Progenitor cell of endocrine pancreas (in vitro differentiated cells): ENCODE data around the gene SLC16A6. TPM values are rescaled to one million over a fixed set of nuclear protein-coding genes. Genes with fewer than 3 reads are reported as not detected.

ENCODE experiments used
- DNase-seq: peaks from one replicate; pipeline ENCODE4 v3.0.0; 2021; ENCODE audit warnings: low spot score; ENCODE audit not compliant: unreplicated experiment
- H3K27ac Mint-ChIP-seq: 2 replicates; pipeline ENCODE4 v1.8.0; 2021; ENCODE audit warnings: mild to moderate bottlenecking, moderate library complexity, mixed read lengths
- H3K27me3 Mint-ChIP-seq: 2 replicates; pipeline ENCODE4 v1.8.0; 2021; ENCODE audit warnings: mixed read lengths
- H3K36me3 Mint-ChIP-seq: 2 replicates; pipeline ENCODE4 v1.8.0; 2022; ENCODE audit warnings: mixed read lengths; ENCODE audit not compliant: insufficient read depth
- H3K4me1 Mint-ChIP-seq: 2 replicates; pipeline ENCODE4 v1.8.0; 2021; ENCODE audit warnings: low read depth, mixed read lengths
- H3K4me3 Mint-ChIP-seq: 2 replicates; pipeline ENCODE4 v1.8.0; 2021; ENCODE audit warnings: low read depth, mild to moderate bottlenecking, moderate library complexity, mixed read lengths
- H3K9me3 Mint-ChIP-seq: 2 replicates; pipeline ENCODE4 v1.8.0; 2021; ENCODE audit warnings: low read depth, mixed read lengths
- total RNA-seq: library from RNA; stranded (reverse); gene quantifications from 2 replicates; pipeline ENCODE4 v1.2.1, GENCODE V29; 2021
- TF ChIP-seq, protein P1 (sequence below): fragments of 200-600 bp; sonication (generic); IDR thresholded peaks from one replicate; pipeline ENCODE4 v1.5.0; 2021; ENCODE audit warnings: antibody characterized with exemption, mild to moderate bottlenecking; ENCODE audit not compliant: unreplicated experiment

SLC16A6 gene
- total RNA-seq, 1 donor from 2014 or later, result 0.12 TPM

DNA sequence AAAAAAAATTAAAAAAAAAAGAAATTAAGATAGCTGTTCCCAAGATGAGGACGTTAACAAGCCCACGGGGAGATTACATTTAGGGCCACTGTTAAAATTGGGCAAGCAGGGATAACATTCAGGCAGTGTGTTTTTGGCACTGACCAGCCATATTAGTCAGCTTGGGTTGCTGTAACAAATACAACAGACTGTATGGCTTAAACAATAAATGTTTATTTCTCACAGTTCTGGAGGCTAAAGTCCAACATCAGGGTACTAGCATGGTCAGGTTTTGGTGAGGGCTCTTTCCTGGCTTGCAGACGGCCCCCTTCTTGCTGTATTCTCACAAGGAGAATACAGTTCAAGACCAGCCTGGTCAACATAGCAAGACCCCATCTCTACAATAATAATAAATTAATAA is 31.7 kb upstream of the SLC16A6 start:
- Mint-ChIP-seq H3K27ac (no peak overlapping the region), H3K27me3 (no peaks in the 10 kb centered on the region), H3K9me3 (no peaks in the 10 kb centered on the region), H3K4me1 (peaks cover 36% of the 10 kb centered on the region), H3K36me3 (no peaks in the 10 kb centered on the region), H3K4me3 (no peak overlapping the region)
- TF ChIP-seq, protein P1, sequence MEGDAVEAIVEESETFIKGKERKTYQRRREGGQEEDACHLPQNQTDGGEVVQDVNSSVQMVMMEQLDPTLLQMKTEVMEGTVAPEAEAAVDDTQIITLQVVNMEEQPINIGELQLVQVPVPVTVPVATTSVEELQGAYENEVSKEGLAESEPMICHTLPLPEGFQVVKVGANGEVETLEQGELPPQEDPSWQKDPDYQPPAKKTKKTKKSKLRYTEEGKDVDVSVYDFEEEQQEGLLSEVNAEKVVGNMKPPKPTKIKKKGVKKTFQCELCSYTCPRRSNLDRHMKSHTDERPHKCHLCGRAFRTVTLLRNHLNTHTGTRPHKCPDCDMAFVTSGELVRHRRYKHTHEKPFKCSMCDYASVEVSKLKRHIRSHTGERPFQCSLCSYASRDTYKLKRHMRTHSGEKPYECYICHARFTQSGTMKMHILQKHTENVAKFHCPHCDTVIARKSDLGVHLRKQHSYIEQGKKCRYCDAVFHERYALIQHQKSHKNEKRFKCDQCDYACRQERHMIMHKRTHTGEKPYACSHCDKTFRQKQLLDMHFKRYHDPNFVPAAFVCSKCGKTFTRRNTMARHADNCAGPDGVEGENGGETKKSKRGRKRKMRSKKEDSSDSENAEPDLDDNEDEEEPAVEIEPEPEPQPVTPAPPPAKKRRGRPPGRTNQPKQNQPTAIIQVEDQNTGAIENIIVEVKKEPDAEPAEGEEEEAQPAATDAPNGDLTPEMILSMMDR, result no peak
- no peak for DNase-seq

- Mint-ChIP-seq H3K9me3 (no peaks in the 10 kb centered on the region), H3K27me3 (no peaks in the 10 kb centered on the region), H3K27ac (no peak overlapping the region)
Measured at GRCh38 chr17:68321556-68321954, 30.6 kb upstream of the SLC16A6 start.

GRCh38 chr17:68320943-68321555 is 30.1 kb upstream of the SLC16A6 start:
- Mint-ChIP-seq H3K27ac (no peak overlapping the region), H3K4me1 (peaks cover 43% of the 10 kb centered on the region), H3K36me3 (no peaks in the 10 kb centered on the region), H3K9me3 (no peaks in the 10 kb centered on the region), H3K27me3 (no peaks in the 10 kb centered on the region), H3K4me3 (peak overlapping the region; percentile 5)
- DNase-seq, result no peak
- TF ChIP-seq, protein P1, result no peak

More at GRCh38 chr17:68321556-68321954, 30.6 kb upstream of the SLC16A6 start:
- TF ChIP-seq, protein P1, result no peak
- peaks cover 43% of the 10 kb centered on the region for H3K4me1 Mint-ChIP-seq
- no peaks in the 10 kb centered on the region for H3K36me3 Mint-ChIP-seq
- no peak for DNase-seq
- no peak overlapping the region for H3K4me3 Mint-ChIP-seq

DNA sequence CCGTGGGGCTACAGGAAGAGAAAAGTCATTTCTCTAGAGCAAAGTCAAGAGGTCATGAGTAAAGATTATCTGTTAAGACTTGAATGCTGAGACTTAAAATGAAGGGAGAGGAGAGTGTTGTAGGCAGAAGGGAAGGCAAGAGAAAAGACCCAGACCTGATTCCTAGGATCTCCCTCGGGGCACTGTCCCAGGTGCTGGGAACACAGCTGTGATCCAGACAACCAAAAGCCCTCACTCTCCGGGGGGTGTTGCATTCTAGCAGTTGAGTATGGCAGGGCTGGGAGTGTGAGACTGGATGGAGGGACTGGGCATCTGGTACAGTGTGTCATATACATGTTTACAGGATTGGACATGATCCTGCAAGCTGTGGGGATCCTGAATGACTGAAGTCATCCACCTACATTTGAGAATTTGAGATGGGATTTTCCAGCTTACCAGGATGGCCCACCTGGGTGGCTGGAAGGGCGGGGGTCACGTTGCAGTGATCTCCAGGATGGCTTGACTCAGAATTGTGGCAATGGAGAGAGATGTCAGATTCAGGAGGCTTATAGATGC is 29.5 kb upstream of the SLC16A6 start:
- H3K27me3 Mint-ChIP-seq, result no peaks in the 10 kb centered on the region
- H3K4me3 Mint-ChIP-seq, result peak overlapping the region; percentile 28
- TF ChIP-seq, protein P1, result no peak
- H3K4me1 Mint-ChIP-seq, result peaks cover 43% of the 10 kb centered on the region
- no peak for DNase-seq
- no peak overlapping the region for H3K27ac Mint-ChIP-seq
- H3K36me3 Mint-ChIP-seq, result no peaks in the 10 kb centered on the region
- H3K9me3 Mint-ChIP-seq, result no peaks in the 10 kb centered on the region

GRCh38 chr17:68319410-68320162 is 28.7 kb upstream of the SLC16A6 start:
- Mint-ChIP-seq H3K36me3 (no peaks in the 10 kb centered on the region), H3K27me3 (no peaks in the 10 kb centered on the region), H3K27ac (no peak overlapping the region), H3K4me3 (no peak overlapping the region), H3K4me1 (peaks cover 43% of the 10 kb centered on the region), H3K9me3 (no peaks in the 10 kb centered on the region)
- TF ChIP-seq, protein P1, result no peak
- DNase-seq, result no peak
